Aorta (tissue), 5 donors: ENCODE data around the gene NFIC. TPM values are rescaled to one million over a fixed set of nuclear protein-coding genes. Genes with fewer than 3 reads are reported as not detected.
"Not testable (repeated sequence)": the region's sequence is repeated elsewhere in the genome, so short reads cannot be mapped to it uniquely, and the experiment has no call there.

Source experiments
- ATAC-seq: fragments of 200-7000 bp; cut with Tn5 transposase; one replicate; pipeline ENCODE4 v1.9.1; 2022; ENCODE audit warnings: moderate library complexity; ENCODE audit not compliant: low FRiP score
- DNase-seq, 2 donors: peaks; one replicate each; pipeline ENCODE4 v3.0.0-alpha.2; 2020
- H3K27ac ChIP-seq, 2 donors: one replicate each; pipeline ENCODE4 v1.5.1; 2013; ENCODE audit warnings: low read length in 2 of 2, mild to moderate bottlenecking in 2 of 2, moderate library complexity in 2 of 2, control low read depth in 1 of 2, inconsistent platforms in 1 of 2, low read depth in 1 of 2
- H3K27me3 ChIP-seq, 2 donors: one replicate each; pipeline ENCODE4 v1.6.1; 2013; ENCODE audit warnings: control low read depth in 1 of 2, low read length in 1 of 2, mild to moderate bottlenecking in 1 of 2, moderate library complexity in 1 of 2; ENCODE audit not compliant: insufficient read depth in 2 of 2, control insufficient read depth in 1 of 2
- H3K36me3 ChIP-seq, 2 donors: one replicate each; pipeline ENCODE4 v1.6.1; 2013; ENCODE audit warnings: control low read depth in 1 of 2, low read length in 1 of 2, mild to moderate bottlenecking in 1 of 2; ENCODE audit not compliant: insufficient read depth in 2 of 2, control insufficient read depth in 1 of 2
- H3K4me1 ChIP-seq, 2 donors: one replicate each; pipeline ENCODE4 v1.6.1; 2013; ENCODE audit warnings: low read length in 2 of 2, control low read depth in 1 of 2, mild to moderate bottlenecking in 1 of 2, moderate library complexity in 1 of 2; ENCODE audit not compliant: insufficient read depth in 2 of 2, control insufficient read depth in 1 of 2
- H3K4me3 ChIP-seq, 2 donors: one replicate each; pipeline ENCODE4 v1.5.1; 2013; ENCODE audit warnings: low read length in 2 of 2, control low read depth in 1 of 2, mild to moderate bottlenecking in 1 of 2
- H3K9me3 ChIP-seq: one replicate; pipeline ENCODE4 v1.6.1; 2013; ENCODE audit warnings: mild to moderate bottlenecking, low read length; ENCODE audit not compliant: control insufficient read depth
- WGBS, 2 donors: extraction: QIAGEN DNeasy Blood & Tissue Kit; methylation state at CpG; one replicate each; pipeline ENCODE4 v1.1.7; 2013; 5-methylcytosine and 5-hydroxymethylcytosine counted together
- intact Hi-C, 2 donors: fragments of 100-400 bp; cut with DNase I; formaldehyde crosslinking; loops; one replicate each; pipeline versions ENCODE4 v1.14.2 to v1.15.0; 2022
- polyA plus RNA-seq, 2 donors: library from polyadenylated mRNA; stranded (reverse); fragments of 200-250 nt; gene quantifications; one replicate each; pipeline ENCODE4 v1.2.3, GENCODE V29; 2013
- total RNA-seq, 2 donors: library from RNA; stranded (reverse); fragmentation: NEBNext Ultra II Directional; extraction: Animal tissue kit (Norgen Biotek cat#: 25700); gene quantifications; one replicate each; pipeline ENCODE4 v1.2.1, GENCODE V29; 2021
- donor health status: healthy with polysubstance abuse.
- donor health status: Bipolar disorder and iron deficiency.
- donor health status: DM: no; HTN: no; CAD: no.
- donor health status: DM: no; HTN: no; CAD: no.
- donor health status: DM: yes; HTN: yes; CAD: no.

The NFIC gene
- total and polyA plus RNA-seq, 4 donors, result 37.5 to 188 (median 106) TPM

- peak overlapping the region in 1 of 2 donors; percentile 94 for H3K27ac ChIP-seq
- 2% methylated on average over 26 of the region's 26 CpGs for WGBS, 2 donors
- peak; percentile 93 to 94 for DNase-seq
- intact Hi-C loops, result no loop called here
- H3K4me3 ChIP-seq, result no peak overlapping the region
- peak; percentile 85 for ATAC-seq
- no peaks in the 10 kb centered on the region for H3K27me3 ChIP-seq
- H3K36me3 ChIP-seq, result no peaks in the 10 kb centered on the region
- no peaks in the 10 kb centered on the region for H3K4me1 ChIP-seq
- no peaks in the 10 kb centered on the region for H3K9me3 ChIP-seq
Measured at GRCh38 chr19:3343619-3344502, 22.5 kb upstream of the NFIC start.

- H3K36me3 ChIP-seq, result no peaks in the 10 kb centered on the region
- H3K27ac ChIP-seq, result peak overlapping the region in 1 of 2 donors; percentile 43
- DNase-seq, result peak in 1 of 2 donors; percentile 51
- H3K27me3 ChIP-seq, result no peaks in the 10 kb centered on the region
- intact Hi-C loops, result no loop called here
- no peaks in the 10 kb centered on the region for H3K9me3 ChIP-seq
- 90 to 92% methylated on average over 20 to 25 of the region's 25 CpGs for WGBS, 2 donors
- no peak for ATAC-seq
- no peak overlapping the region for H3K4me3 ChIP-seq
- H3K4me1 ChIP-seq, result no peaks in the 10 kb centered on the region
Measured at GRCh38 chr19:3344608-3345598, 21.5 kb upstream of the NFIC start.

GRCh38 chr19:3345850-3346460 lies 20.4 kb upstream of the NFIC start:
- Histone ChIP-seq H3K27me3 (no peaks in the 10 kb centered on the region), H3K4me1 (no peaks in the 10 kb centered on the region), H3K27ac (peak overlapping the region in 1 of 2 donors; percentile 34), H3K9me3 (no peaks in the 10 kb centered on the region), H3K4me3 (no peak overlapping the region), H3K36me3 (no peaks in the 10 kb centered on the region)
- intact Hi-C loops, result no loop called here
- 47 to 48% methylated on average over 14 to 15 of the region's 15 CpGs for WGBS, 2 donors
- DNase-seq, result no peak
- ATAC-seq, result peak; percentile 1

- intact Hi-C loops, result no loop called here
- H3K4me1 ChIP-seq, result no peaks in the 10 kb centered on the region
- no peak overlapping the region for H3K4me3 ChIP-seq
- no peaks in the 10 kb centered on the region for H3K27me3 ChIP-seq
- ATAC-seq (peak; percentile 75), DNase-seq (peak; percentile 88 to 95)
- 5 to 6% methylated on average over 23 of the region's 23 CpGs for WGBS, 2 donors
- H3K9me3 ChIP-seq, result no peaks in the 10 kb centered on the region
- H3K36me3 ChIP-seq, result no peaks in the 10 kb centered on the region
- peak overlapping the region in 1 of 2 donors; percentile 53 for H3K27ac ChIP-seq
Measured at GRCh38 chr19:3346677-3347353, 19.6 kb upstream of the NFIC start.

- intact Hi-C loops, result no loop called here
- 85 to 89% methylated on average over 11 of the region's 11 CpGs for WGBS, 2 donors
- ATAC-seq, result no peak
- no peak overlapping the region for H3K4me3 ChIP-seq
- DNase-seq, result no peak
- no peak overlapping the region for H3K27ac ChIP-seq
- H3K9me3 ChIP-seq, result no peaks in the 10 kb centered on the region
- no peaks in the 10 kb centered on the region for H3K4me1 ChIP-seq
- H3K36me3 ChIP-seq, result no peaks in the 10 kb centered on the region
- no peaks in the 10 kb centered on the region for H3K27me3 ChIP-seq
Measured at GRCh38 chr19:3348042-3348441, 18.3 kb upstream of the NFIC start.

GRCh38 chr19:3348469-3348868 lies 17.9 kb upstream of the NFIC start:
- H3K27ac ChIP-seq, H3K36me3 ChIP-seq, DNase-seq, H3K4me3 ChIP-seq, H3K27me3 ChIP-seq, ATAC-seq, H3K4me1 ChIP-seq, intact Hi-C loops, H3K9me3 ChIP-seq: not testable (repeated sequence)
- 92 to 95% methylated on average over 11 of the region's 11 CpGs for WGBS, 2 donors

- intact Hi-C loops, result no loop called here
- H3K9me3 ChIP-seq, result no peaks in the 10 kb centered on the region
- H3K4me1 ChIP-seq, result no peaks in the 10 kb centered on the region
- no peak for DNase-seq
- no peak overlapping the region for H3K27ac ChIP-seq
- H3K27me3 ChIP-seq, result no peaks in the 10 kb centered on the region
- ATAC-seq, result no peak
- WGBS, 2 donors, result 43 to 45% methylated on average over 9 of the region's 9 CpGs
- no peaks in the 10 kb centered on the region for H3K36me3 ChIP-seq
- no peak overlapping the region for H3K4me3 ChIP-seq
Measured at GRCh38 chr19:3350014-3350663, 16.2 kb upstream of the NFIC start.
